Inferior parietal cortex (tissue), 1 donor: ENCODE measurements around the gene CEACAM21.

Experiments
- DNase-seq: peaks from one replicate; pipeline ENCODE4 v3.0.0-alpha.2; 2016; ENCODE audit errors: extremely low spot score

CEACAM21 gene

GRCh38 chr19:41584931-41585330 is 9.0 kb downstream of the CEACAM21 start:
- DNase-seq = no peak

- no peak for DNase-seq
Measured at GRCh38 chr19:41586064-41586463, 10.1 kb downstream of the CEACAM21 start.

GRCh38 chr19:41587101-41587837 is 11.3 kb downstream of the CEACAM21 start:
- DNase-seq = no peak

- no peak for DNase-seq
Measured at GRCh38 chr19:41587838-41588210, 11.9 kb downstream of the CEACAM21 start.

- no peak for DNase-seq
Measured at GRCh38 chr19:41588497-41589209, 12.7 kb downstream of the CEACAM21 start.

GRCh38 chr19:41589371-41589770 is 13.4 kb downstream of the CEACAM21 start:
- no peak for DNase-seq

- DNase-seq = no peak
Measured at GRCh38 chr19:41590936-41591335, 15.0 kb downstream of the CEACAM21 start.

GRCh38 chr19:41591951-41592562 is 16.1 kb downstream of the CEACAM21 start:
- no peak for DNase-seq

- peak; percentile 40 for DNase-seq
Measured at GRCh38 chr19:41595258-41595889, 19.4 kb downstream of the CEACAM21 start.

GRCh38 chr19:41595890-41596280 is 19.9 kb downstream of the CEACAM21 start:
- no peak for DNase-seq

GRCh38 chr19:41597600-41598041 is 21.7 kb downstream of the CEACAM21 start:
- peak; percentile 73 for DNase-seq

- no peak for DNase-seq
Measured at GRCh38 chr19:41599175-41599966, 23.4 kb downstream of the CEACAM21 start.

- no peak for DNase-seq
Measured at GRCh38 chr19:41601771-41602170, 25.8 kb downstream of the CEACAM21 start.

GRCh38 chr19:41604831-41605230 is 28.9 kb downstream of the CEACAM21 start:
- DNase-seq = no peak

GRCh38 chr19:41606215-41606837 is 30.4 kb downstream of the CEACAM21 start:
- no peak for DNase-seq

GRCh38 chr19:41607668-41608067 is 31.7 kb downstream of the CEACAM21 start:
- no peak for DNase-seq

- DNase-seq = no peak
Measured at GRCh38 chr19:41610789-41611188, 34.8 kb downstream of the CEACAM21 start.

GRCh38 chr19:41612483-41612882 is 36.5 kb downstream of the CEACAM21 start:
- no peak for DNase-seq

GRCh38 chr19:41615207-41615606 is 39.2 kb downstream of the CEACAM21 start:
- DNase-seq = no peak

- DNase-seq = no peak
Measured at GRCh38 chr19:41616792-41617621, 41.0 kb downstream of the CEACAM21 start.
